ENCODE results near the gene ADIPOR2.

DNA sequence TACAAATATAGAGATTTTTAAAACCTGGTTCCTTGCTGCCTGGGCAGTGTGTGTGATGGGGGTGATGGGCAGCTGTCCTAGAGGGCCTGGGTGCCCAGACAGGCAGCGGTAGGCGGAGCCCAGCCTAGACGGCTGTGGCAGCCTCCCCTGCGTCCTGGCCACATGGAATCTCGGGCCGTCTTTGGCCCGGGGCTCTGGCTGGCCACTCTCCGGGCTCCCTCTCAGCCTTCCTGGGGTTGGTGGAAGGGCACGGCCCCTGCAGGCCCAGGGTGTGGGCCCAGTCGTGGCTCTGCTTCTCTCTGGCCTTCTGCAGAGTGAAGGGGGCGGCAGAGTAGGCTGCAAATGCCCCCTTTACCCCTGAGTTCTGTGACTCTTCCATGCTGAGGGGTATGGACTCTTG is 131.8 kb downstream of the ADIPOR2 start:
- TF ChIP-seq, protein P1, sequence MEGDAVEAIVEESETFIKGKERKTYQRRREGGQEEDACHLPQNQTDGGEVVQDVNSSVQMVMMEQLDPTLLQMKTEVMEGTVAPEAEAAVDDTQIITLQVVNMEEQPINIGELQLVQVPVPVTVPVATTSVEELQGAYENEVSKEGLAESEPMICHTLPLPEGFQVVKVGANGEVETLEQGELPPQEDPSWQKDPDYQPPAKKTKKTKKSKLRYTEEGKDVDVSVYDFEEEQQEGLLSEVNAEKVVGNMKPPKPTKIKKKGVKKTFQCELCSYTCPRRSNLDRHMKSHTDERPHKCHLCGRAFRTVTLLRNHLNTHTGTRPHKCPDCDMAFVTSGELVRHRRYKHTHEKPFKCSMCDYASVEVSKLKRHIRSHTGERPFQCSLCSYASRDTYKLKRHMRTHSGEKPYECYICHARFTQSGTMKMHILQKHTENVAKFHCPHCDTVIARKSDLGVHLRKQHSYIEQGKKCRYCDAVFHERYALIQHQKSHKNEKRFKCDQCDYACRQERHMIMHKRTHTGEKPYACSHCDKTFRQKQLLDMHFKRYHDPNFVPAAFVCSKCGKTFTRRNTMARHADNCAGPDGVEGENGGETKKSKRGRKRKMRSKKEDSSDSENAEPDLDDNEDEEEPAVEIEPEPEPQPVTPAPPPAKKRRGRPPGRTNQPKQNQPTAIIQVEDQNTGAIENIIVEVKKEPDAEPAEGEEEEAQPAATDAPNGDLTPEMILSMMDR (conservative IDR thresholded peaks at IDR 0.05 in 1 of 2, IDR thresholded peaks at IDR 0.05 in 1 of 2; ENCODE audit: low read depth in 1 of 2, low read length in 2 of 2): no peak
- TF ChIP-seq EZH2 (IDR thresholded peaks at IDR 0.05; ENCODE audit: low read length, missing control alignments): no peak

Measured in fibroblast of lung (primary cell).